GM23338 (cell line): ENCODE measurements around the gene ATIC. TPM values are rescaled to one million over a fixed set of nuclear protein-coding genes. Genes with fewer than 3 reads are reported as not detected.

ENCODE experiments used
- ATAC-seq: fragments of 200-7000 bp; cut with Tn5 transposase; 3 replicates; pipeline ENCODE4 v1.9.1; 2020
- DNase-seq: peaks from one replicate; pipeline ENCODE4 v3.0.0-alpha.2; 2015; ENCODE audit warnings: low spot score
- H2AFZ ChIP-seq: fragments of 200-600 bp; sonication (generic); 2 replicates; pipeline ENCODE4 v1.8.0; 2016; ENCODE audit warnings: antibody characterized with exemption, mild to moderate bottlenecking, moderate library complexity
- H3F3A ChIP-seq: fragments of 200-600 bp; sonication (generic); replicated peaks from 2 replicates; pipeline ENCODE4 v1.8.0; 2017; ENCODE audit warnings: antibody characterized with exemption, mixed run types, low read depth
- H3K27ac ChIP-seq: fragments of 200-600 bp; sonication (generic); 2 replicates; pipeline ENCODE4 v1.6.1; 2016; ENCODE audit warnings: low read depth
- H3K27me3 ChIP-seq: fragments of 200-600 bp; sonication (generic); 2 replicates; pipeline ENCODE4 v1.8.0; 2016; ENCODE audit warnings: mild to moderate bottlenecking, mixed run types, moderate library complexity; ENCODE audit not compliant: insufficient read depth
- H3K36me3 ChIP-seq: fragments of 200-600 bp; sonication (generic); 2 replicates; pipeline ENCODE4 v1.8.0; 2016; ENCODE audit warnings: mild to moderate bottlenecking; ENCODE audit not compliant: insufficient read depth
- H3K4me1 ChIP-seq: fragments of 200-600 bp; sonication (generic); 2 replicates; pipeline ENCODE4 v1.8.0; 2016; ENCODE audit warnings: mild to moderate bottlenecking, moderate library complexity; ENCODE audit not compliant: insufficient read depth
- H3K4me2 ChIP-seq: fragments of 200-600 bp; sonication (generic); 2 replicates; pipeline ENCODE4 v1.7.1; 2017; ENCODE audit warnings: mixed run types
- H3K4me3 ChIP-seq: fragments of 200-600 bp; sonication (generic); 2 replicates; pipeline ENCODE4 v1.6.1; 2016; ENCODE audit warnings: mixed run types
- H3K79me2 ChIP-seq: fragments of 200-600 bp; sonication (generic); replicated peaks from 2 replicates; pipeline ENCODE4 v1.8.0; 2017; ENCODE audit warnings: mild to moderate bottlenecking; ENCODE audit not compliant: insufficient read depth
- H3K9me2 ChIP-seq: fragments of 200-600 bp; sonication (generic); 2 replicates; pipeline ENCODE4 v1.8.0; 2017; ENCODE audit not compliant: insufficient read depth
- H4K20me1 ChIP-seq: fragments of 200-600 bp; sonication (generic); replicated peaks from 2 replicates; pipeline ENCODE4 v1.8.0; 2017; ENCODE audit warnings: mild to moderate bottlenecking; ENCODE audit not compliant: insufficient read depth
- H3K27ac Mint-ChIP-seq: 2 replicates; pipeline ENCODE4 v1.8.0; 2020; ENCODE audit warnings: inconsistent platforms, mild to moderate bottlenecking, moderate library complexity, mixed read lengths
- H3K27me3 Mint-ChIP-seq: 3 replicates; pipeline ENCODE4 v1.8.0; 2022; ENCODE audit warnings: low read depth, mild to moderate bottlenecking, moderate library complexity, mixed read lengths, inconsistent platforms; ENCODE audit not compliant: insufficient read depth, poor library complexity
- H3K36me3 Mint-ChIP-seq: 3 replicates; pipeline ENCODE4 v1.8.0; 2021; ENCODE audit warnings: low read depth, mild to moderate bottlenecking, inconsistent platforms, moderate library complexity, mixed read lengths
- H3K4me1 Mint-ChIP-seq: 3 replicates; pipeline ENCODE4 v1.8.0; 2020; ENCODE audit warnings: mild to moderate bottlenecking, inconsistent platforms, mixed read lengths
- H3K4me3 Mint-ChIP-seq: 3 replicates; pipeline ENCODE4 v1.8.0; 2021; ENCODE audit warnings: moderate library complexity, mild to moderate bottlenecking, inconsistent platforms, mixed read lengths
- H3K9me3 Mint-ChIP-seq: 3 replicates; pipeline ENCODE4 v1.8.0; 2020; ENCODE audit warnings: moderate library complexity, mild to moderate bottlenecking, inconsistent platforms, mixed read lengths
- CREB1 ChIP-seq: fragments of 250-450 bp; sonication (Bioruptor Pico); IDR thresholded peaks from 2 replicates; pipeline ENCODE4 v1.5.0; 2020; ENCODE audit warnings: low read depth, mild to moderate bottlenecking, moderate library complexity
- CTCF ChIP-seq, 2 experiments: fragments of 200-600 bp in 1 of 2; sonication (generic) in 1 of 2; conservative IDR thresholded peaks; 2 replicates each; pipeline versions ENCODE4 v1.5.1 to v1.6.1; 2016 to 2017; ENCODE audit warnings: antibody characterized with exemption in 2 of 2, low read depth in 2 of 2, mild to moderate bottlenecking in 2 of 2, moderate library complexity in 1 of 2
- ETS1 ChIP-seq: IDR thresholded peaks from 2 replicates; pipeline ENCODE4 v1.6.1; 2016; ENCODE audit warnings: antibody characterized with exemption
- EZH2 ChIP-seq: fragments of 200-600 bp; sonication (generic); IDR thresholded peaks from one replicate; pipeline ENCODE4 v1.8.0; 2017; ENCODE audit warnings: antibody characterized with exemption, mild to moderate bottlenecking, low read depth; ENCODE audit not compliant: unreplicated experiment
- EZH2phosphoT487 ChIP-seq: fragments of 200-600 bp; sonication (generic); IDR thresholded peaks from one replicate; pipeline ENCODE4 v1.8.1; 2018; ENCODE audit warnings: antibody characterized with exemption; ENCODE audit not compliant: unreplicated experiment
- JUNB ChIP-seq: IDR thresholded peaks from one replicate; pipeline ENCODE4 v1.6.1; 2016; ENCODE audit warnings: antibody characterized with exemption; ENCODE audit not compliant: unreplicated experiment
- NANOG ChIP-seq: IDR thresholded peaks from 2 replicates; pipeline ENCODE4 v1.6.1; 2016; ENCODE audit warnings: antibody characterized with exemption, borderline replicate concordance
- POLR2AphosphoS5 ChIP-seq: IDR thresholded peaks from 2 replicates; pipeline ENCODE4 v1.6.1; 2016; ENCODE audit warnings: antibody characterized with exemption, low read depth
- REST ChIP-seq: IDR thresholded peaks from one replicate; pipeline ENCODE4 v1.6.1; 2018; ENCODE audit warnings: antibody characterized with exemption; ENCODE audit not compliant: unreplicated experiment
- STAT1 ChIP-seq: IDR thresholded peaks from one replicate; pipeline ENCODE4 v1.6.1; 2016; ENCODE audit warnings: antibody characterized with exemption; ENCODE audit not compliant: unreplicated experiment
- ZNF114 ChIP-seq: fragments of 250-450 bp; sonication (Bioruptor Pico); IDR thresholded peaks from 2 replicates; pipeline ENCODE4 v1.5.0; 2020; ENCODE audit warnings: mild to moderate bottlenecking, moderate library complexity
- ZNF331 ChIP-seq: fragments of 250-450 bp; sonication (Bioruptor Pico); IDR thresholded peaks from 2 replicates; pipeline ENCODE4 v1.5.0; 2020; ENCODE audit warnings: low read depth, mild to moderate bottlenecking, moderate library complexity
- ZNF462 ChIP-seq: fragments of 250-450 bp; sonication (Bioruptor Pico); IDR thresholded peaks from 2 replicates; pipeline ENCODE4 v1.5.0; 2020; ENCODE audit warnings: mild to moderate bottlenecking, moderate library complexity
- polyA plus RNA-seq: library from polyadenylated mRNA; unstranded; fragments of >200 nt; fragmentation: Nextera tagmentation; extraction: Ambion mirVana; gene quantifications from 2 replicates; pipeline ENCODE4 v1.2.1, GENCODE V29; 2016
- total RNA-seq: library from RNA; depleted of rRNA; stranded (reverse); fragments of >200 nt; shearing (Covaris generic); gene quantifications from 2 replicates; pipeline ENCODE4 v1.2.3, GENCODE V29; 2014

ATIC gene
- total and polyA plus RNA-seq, 2 experiments from 2014 or later = 118 to 185 TPM

GRCh38 chr2:215374642-215375466 lies 63.0 kb downstream of the ATIC start:
- Histone ChIP-seq H3K9me2 (no peaks in the 10 kb centered on the region; the same call in 1 of the 2 replicates), H3K27me3 (no peaks in the 10 kb centered on the region), H3K27ac (no peak overlapping the region), H3K79me2 (no peaks in the 10 kb centered on the region), H3K4me2 (no peak overlapping the region), H2AFZ (no peak overlapping the region), H3K36me3 (peaks cover 59% of the 10 kb centered on the region), H4K20me1 (no peaks in the 10 kb centered on the region), H3K4me1 (no peaks in the 10 kb centered on the region), H3F3A (no peaks in the 10 kb centered on the region), H3K4me3 (no peak overlapping the region)
- Mint-ChIP-seq H3K27ac (no peak overlapping the region), H3K27me3 (no peaks in the 10 kb centered on the region), H3K9me3 (no peaks in the 10 kb centered on the region), H3K4me3 (no peak overlapping the region), H3K4me1 (peaks cover 4% of the 10 kb centered on the region; the same call in 2 of the 3 replicates), H3K36me3 (peaks cover 63% of the 10 kb centered on the region)
- TF ChIP-seq EZH2 (no peak), STAT1 (no peak), ZNF462 (CRISPR knock-in tag) (no peak), JUNB (no peak), NANOG (no peak), CTCF (conservative IDR thresholded peaks at IDR 0.05; ENCODE audit: low read depth in 2 of 2) (no peak), ZNF331 (CRISPR knock-in tag) (no peak), REST (no peak), POLR2AphosphoS5 (no peak), ETS1 (no peak), CREB1 (CRISPR knock-in tag) (no peak), ZNF114 (no peak), EZH2phosphoT487 (no peak)
- ATAC-seq (no peak), DNase-seq (no peak)
